ENCODE measurements around the gene HNRNPUL1.

HNRNPUL1 gene

DNA sequence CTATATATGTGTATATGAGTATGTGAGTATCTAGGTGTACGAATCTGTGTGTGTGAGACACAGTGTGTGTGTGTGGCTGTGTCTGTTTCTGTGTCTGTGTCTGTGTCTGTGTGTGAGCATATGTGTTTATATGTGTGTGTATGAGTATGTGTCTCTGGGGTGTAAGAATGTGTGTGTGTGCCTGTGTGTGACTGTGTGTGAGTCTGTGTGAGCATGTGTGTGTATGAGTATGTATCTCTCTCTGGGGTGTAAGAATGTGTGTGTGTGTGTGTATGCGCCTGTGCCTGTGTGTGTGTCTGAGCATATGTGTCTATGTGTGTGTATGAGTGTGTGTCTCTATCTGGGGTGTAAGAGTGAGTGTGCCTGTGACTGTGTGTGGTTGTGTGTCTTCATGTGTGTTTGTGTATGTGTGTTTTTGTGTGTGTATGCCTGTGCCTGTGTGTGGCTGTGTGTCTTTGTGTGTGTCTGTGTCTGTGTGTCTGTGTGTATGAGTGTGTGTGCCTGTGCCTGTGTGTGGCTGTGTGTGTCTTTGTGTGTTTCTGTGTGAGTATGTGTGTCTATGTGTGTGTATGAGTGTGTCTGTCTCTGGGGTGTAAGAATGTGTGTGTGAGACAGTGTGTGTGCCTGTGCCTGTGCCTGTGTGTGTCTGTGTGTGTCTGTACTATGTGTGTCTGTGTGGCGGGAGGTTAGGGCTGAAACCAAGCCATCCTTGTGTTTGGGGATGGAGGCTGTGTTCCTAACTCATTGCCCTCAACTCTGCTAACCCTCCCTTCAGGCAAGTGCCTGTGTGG, 33.9 kb upstream of the HNRNPUL1 start:
- TF ChIP-seq ZNF384 (IDR thresholded peaks at IDR 0.05) (no peak), ARNT (IDR thresholded peaks at IDR 0.05) (no peak), SUZ12 (IDR thresholded peaks at IDR 0.05) (no peak), CTBP1 (IDR thresholded peaks at IDR 0.05; ENCODE audit: borderline replicate concordance) (no peak), FOXM1 (IDR thresholded peaks at IDR 0.05; ENCODE audit: borderline replicate concordance) (no peak), ELF4 (IDR thresholded peaks at IDR 0.05) (no peak), BHLHE40 (IDR thresholded peaks at IDR 0.05; ENCODE audit: borderline replicate concordance) (no peak), NFRKB (IDR thresholded peaks at IDR 0.05) (no peak), FOXK2 (IDR thresholded peaks at IDR 0.05) (no peak), SP1 (IDR thresholded peaks at IDR 0.05) (no peak), FOXA1 (IDR thresholded peaks at IDR 0.05) (no peak), LEF1 (IDR thresholded peaks at IDR 0.05; ENCODE audit: borderline replicate concordance) (no peak), TARDBP (IDR thresholded peaks at IDR 0.05) (no peak), L3MBTL2 (conservative IDR thresholded peaks at IDR 0.05) (no peak)
- TF ChIP-seq, protein P1, sequence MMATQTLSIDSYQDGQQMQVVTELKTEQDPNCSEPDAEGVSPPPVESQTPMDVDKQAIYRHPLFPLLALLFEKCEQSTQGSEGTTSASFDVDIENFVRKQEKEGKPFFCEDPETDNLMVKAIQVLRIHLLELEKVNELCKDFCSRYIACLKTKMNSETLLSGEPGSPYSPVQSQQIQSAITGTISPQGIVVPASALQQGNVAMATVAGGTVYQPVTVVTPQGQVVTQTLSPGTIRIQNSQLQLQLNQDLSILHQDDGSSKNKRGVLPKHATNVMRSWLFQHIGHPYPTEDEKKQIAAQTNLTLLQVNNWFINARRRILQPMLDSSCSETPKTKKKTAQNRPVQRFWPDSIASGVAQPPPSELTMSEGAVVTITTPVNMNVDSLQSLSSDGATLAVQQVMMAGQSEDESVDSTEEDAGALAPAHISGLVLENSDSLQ (IDR thresholded peaks at IDR 0.05) = no peak
- ChIA-PET CTCF (no interaction called here), POLR2A (no interaction called here)
- no peak for DNase-seq (ENCODE audit: extremely low spot score)

DNA sequence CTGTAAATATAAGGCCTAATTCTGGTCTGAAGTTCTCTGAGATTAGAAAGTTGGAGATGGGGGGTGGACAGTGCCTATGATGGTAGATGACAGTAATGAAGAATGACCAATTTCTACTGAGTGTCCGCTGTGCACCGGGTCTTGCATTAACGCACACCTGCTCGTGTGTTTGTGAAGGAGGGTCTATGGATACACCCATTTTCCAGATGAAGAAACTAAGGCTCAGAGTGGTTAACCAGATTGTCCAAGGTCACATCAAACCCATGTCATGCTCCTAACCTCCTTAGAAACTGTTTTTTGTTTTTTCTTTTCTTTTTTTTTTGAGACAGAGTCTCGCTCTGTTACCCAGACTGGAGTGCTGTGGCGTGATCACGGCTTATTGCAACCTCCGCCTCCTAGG, 31.5 kb upstream of the HNRNPUL1 start:
- no peak for TF ChIP-seq ELF4 (IDR thresholded peaks at IDR 0.05)
- TF ChIP-seq LEF1 (IDR thresholded peaks at IDR 0.05; ENCODE audit: borderline replicate concordance) = no peak
- no peak for TF ChIP-seq ARNT (IDR thresholded peaks at IDR 0.05)
- no peak for DNase-seq (ENCODE audit: extremely low spot score)
- ChIA-PET POLR2A (no interaction called here), CTCF (no interaction called here)

DNA sequence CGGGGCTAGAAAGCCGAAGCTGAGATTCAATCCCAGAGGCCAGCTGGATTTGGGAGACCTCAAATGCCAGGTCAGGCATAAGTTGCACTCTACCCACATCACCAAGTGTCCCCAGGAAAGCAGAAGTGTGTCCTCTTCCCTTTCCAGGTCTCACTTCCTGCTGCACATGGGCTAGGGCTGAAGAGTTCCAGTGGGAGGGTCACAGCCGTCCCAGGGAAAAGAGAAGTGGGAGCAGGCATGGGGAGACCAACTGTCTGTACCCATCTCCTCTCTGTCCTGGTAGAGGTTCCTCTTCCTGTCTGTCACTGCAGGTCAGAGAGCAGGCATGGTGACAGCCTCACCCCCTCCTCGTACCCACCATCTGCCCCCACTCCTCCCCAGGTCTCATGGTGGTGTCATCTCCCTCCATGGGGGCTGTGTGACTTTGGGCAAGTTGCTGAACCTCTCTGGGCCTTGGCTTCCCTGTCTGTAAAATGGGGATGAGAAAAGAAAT, 30.4 kb upstream of the HNRNPUL1 start:
- POLR2A ChIA-PET = no interaction called here
- CTCF ChIA-PET = interaction anchor here (0.7 kb wide), 1 partner anchor 29 kb away, joined by 3 read pairs; no protein-coding TSS in a partner anchor
- no peak for TF ChIP-seq NFRKB (IDR thresholded peaks at IDR 0.05)
- TF ChIP-seq ELF4 (IDR thresholded peaks at IDR 0.05) = no peak
- no peak for TF ChIP-seq CTBP1 (IDR thresholded peaks at IDR 0.05; ENCODE audit: borderline replicate concordance)
- TF ChIP-seq ARNT (IDR thresholded peaks at IDR 0.05) = no peak
- TF ChIP-seq, protein P1 (IDR thresholded peaks at IDR 0.05) = no peak
- no peak for TF ChIP-seq ZNF384 (IDR thresholded peaks at IDR 0.05)
- no peak for TF ChIP-seq BHLHE40 (IDR thresholded peaks at IDR 0.05; ENCODE audit: borderline replicate concordance)
- no peak for TF ChIP-seq LEF1 (IDR thresholded peaks at IDR 0.05; ENCODE audit: borderline replicate concordance)
- TF ChIP-seq FOXK2 (IDR thresholded peaks at IDR 0.05) = no peak
- TF ChIP-seq SUZ12 (IDR thresholded peaks at IDR 0.05) = no peak
- no peak for TF ChIP-seq FOXM1 (IDR thresholded peaks at IDR 0.05; ENCODE audit: borderline replicate concordance)
- TF ChIP-seq L3MBTL2 (conservative IDR thresholded peaks at IDR 0.05) = no peak
- TF ChIP-seq TARDBP (IDR thresholded peaks at IDR 0.05) = no peak
- DNase-seq (ENCODE audit: extremely low spot score) = no peak

DNA sequence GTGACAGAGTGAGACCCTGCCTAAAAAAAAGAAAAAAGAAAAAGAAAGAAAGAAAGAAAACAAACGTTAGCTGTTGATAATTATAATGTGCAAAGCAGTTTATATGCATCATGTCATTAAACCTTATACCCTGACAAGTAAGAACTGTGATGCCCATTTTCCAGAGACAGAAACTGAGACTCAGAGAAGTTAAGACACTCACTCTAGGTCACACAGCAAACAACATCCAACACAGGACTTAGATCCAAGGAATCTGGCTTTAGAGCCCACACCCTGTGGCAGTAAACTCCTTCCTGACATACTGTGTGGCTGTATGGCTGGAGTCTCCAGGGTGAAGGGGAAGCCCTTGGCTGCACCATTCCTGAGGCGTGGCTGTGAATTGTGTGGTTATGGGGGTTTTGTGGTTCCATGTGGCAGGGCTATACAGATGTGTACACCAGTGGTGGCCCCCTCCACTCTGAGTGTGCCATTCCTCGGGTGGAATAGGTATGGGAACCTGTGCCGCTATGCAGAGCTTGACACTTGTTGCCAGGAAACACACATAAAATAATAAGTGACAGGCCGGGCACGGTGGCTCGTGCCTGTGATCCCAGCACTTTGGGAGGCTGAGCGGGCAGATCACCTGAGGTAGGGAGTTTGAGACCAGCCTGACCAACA, 29.5 kb upstream of the HNRNPUL1 start:
- DNase-seq (ENCODE audit: extremely low spot score) = no peak
- ChIA-PET POLR2A (no interaction called here), CTCF (interaction anchor here (0.6 to 0.7 kb wide), 2 partner anchors 14 to 28 kb away, joined by 3 read pairs; no protein-coding TSS in a partner anchor)
- no peak for TF ChIP-seq BHLHE40 (IDR thresholded peaks at IDR 0.05; ENCODE audit: borderline replicate concordance)
- TF ChIP-seq FOXM1 (IDR thresholded peaks at IDR 0.05; ENCODE audit: borderline replicate concordance) = no peak
- TF ChIP-seq, protein P1 (IDR thresholded peaks at IDR 0.05) = 0 out of 2 replicates have a peak, but pooled peaks have one; percentile 38

DNA sequence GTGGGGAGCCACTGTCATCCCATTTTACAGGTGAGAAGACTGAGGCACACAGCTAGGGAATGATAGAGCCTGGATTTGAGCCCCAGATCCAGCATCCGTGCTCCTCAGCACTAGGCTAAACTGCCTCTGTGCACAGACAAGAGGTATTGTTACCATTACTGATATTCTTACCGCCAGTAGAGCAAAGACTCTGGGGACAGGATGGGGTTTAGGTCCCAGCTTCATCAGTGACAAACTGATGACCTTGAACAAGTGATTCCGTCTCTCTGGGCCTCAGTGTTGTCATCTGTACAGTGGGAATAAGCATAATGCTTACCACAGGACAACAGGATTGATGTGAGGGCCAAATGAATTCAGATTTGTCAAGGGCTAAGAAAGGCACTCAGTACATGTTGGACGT, 28.7 kb upstream of the HNRNPUL1 start:
- TF ChIP-seq LEF1 (IDR thresholded peaks at IDR 0.05; ENCODE audit: borderline replicate concordance) (no peak), NFRKB (IDR thresholded peaks at IDR 0.05) (no peak), FOXA1 (IDR thresholded peaks at IDR 0.05) (no peak), ARNT (IDR thresholded peaks at IDR 0.05) (no peak), BHLHE40 (IDR thresholded peaks at IDR 0.05; ENCODE audit: borderline replicate concordance) (no peak), CTBP1 (IDR thresholded peaks at IDR 0.05; ENCODE audit: borderline replicate concordance) (no peak), SP1 (IDR thresholded peaks at IDR 0.05) (no peak), HDGF (IDR thresholded peaks at IDR 0.05; ENCODE audit: borderline replicate concordance) (no peak), ELF4 (IDR thresholded peaks at IDR 0.05) (no peak), L3MBTL2 (conservative IDR thresholded peaks at IDR 0.05) (no peak)
- TF ChIP-seq, protein P1 (IDR thresholded peaks at IDR 0.05) = no peak
- no peak for DNase-seq (ENCODE audit: extremely low spot score)
- ChIA-PET CTCF (interaction anchor here (0.6 kb wide), 2 partner anchors 13 to 411 kb away, joined by 3 to 4 read pairs; no protein-coding TSS in a partner anchor), POLR2A (no interaction called here)

All from HEK293T (cell line).